Measurements from ENCODE around the gene CNTNAP1.

The CNTNAP1 gene

DNA sequence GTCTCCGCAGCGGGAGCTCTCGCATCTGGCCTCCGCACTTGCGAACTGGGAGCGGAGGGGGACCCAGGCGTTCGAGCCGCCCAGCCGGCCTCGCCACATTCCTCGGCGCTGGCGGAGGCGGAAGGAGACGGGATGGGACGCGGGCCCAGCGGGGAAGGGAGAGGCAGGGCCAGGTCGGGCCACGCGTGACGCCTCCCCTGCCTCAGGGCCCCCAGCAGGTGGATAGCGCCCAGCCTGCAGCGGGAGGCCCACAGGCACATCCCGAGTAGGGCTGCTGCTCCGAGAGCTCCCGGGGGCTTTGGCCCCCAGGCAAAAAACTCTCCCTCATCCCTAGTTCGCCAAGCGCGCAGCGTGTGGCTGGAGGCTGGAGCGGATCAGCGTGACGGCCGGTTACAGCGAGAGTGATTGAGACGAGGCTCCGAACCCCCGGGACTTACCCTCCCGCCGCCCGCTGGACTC lies 6.3 kb upstream of the CNTNAP1 start:
- no peak for DNase-seq (ENCODE audit: extremely low read depth, low read depth)
- TF ChIP-seq, protein P1, sequence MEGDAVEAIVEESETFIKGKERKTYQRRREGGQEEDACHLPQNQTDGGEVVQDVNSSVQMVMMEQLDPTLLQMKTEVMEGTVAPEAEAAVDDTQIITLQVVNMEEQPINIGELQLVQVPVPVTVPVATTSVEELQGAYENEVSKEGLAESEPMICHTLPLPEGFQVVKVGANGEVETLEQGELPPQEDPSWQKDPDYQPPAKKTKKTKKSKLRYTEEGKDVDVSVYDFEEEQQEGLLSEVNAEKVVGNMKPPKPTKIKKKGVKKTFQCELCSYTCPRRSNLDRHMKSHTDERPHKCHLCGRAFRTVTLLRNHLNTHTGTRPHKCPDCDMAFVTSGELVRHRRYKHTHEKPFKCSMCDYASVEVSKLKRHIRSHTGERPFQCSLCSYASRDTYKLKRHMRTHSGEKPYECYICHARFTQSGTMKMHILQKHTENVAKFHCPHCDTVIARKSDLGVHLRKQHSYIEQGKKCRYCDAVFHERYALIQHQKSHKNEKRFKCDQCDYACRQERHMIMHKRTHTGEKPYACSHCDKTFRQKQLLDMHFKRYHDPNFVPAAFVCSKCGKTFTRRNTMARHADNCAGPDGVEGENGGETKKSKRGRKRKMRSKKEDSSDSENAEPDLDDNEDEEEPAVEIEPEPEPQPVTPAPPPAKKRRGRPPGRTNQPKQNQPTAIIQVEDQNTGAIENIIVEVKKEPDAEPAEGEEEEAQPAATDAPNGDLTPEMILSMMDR (IDR thresholded peaks at IDR 0.05; ENCODE audit: low read depth, low read length, missing control alignments), result no peak
- H3K4me3 ChIP-seq (replicated peaks; ENCODE audit: low read depth, low read length), result peak overlapping the region; percentile 63

DNA sequence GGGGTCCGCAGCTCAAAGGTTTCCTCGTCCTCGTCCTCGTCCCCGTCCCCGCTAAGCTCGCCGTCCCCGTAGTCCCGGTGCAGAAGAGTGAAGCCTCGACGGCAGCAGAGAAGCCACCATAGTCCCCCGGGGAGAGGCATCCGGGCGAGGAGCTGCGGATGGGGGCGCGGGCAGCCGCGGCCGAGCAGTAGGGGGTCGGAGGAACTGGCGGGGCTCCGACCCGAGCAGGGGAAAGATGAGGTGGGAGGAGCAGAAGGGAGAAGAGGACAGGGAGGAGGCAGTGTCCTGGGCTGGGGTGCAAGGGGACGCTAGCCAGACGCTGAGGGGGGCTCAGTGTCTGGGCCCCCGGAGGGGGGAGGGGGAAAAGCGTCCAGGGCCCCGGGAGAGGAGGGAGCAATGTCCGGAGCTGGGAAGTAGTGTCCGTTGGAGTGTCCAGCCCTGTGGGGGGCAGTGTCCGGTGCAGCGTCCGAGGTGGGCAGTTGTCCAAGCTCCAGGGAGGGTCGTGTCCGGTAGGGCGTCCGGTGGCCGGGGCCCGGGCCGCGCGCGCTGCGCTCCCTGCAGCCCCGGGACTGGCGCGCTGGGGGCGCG lies 5.8 kb upstream of the CNTNAP1 start, which contains the start of gene PLEKHH3:
Gene PLEKHH3, minus strand, starts transcription at position 571 of the 588 bp plus-strand sequence. Its CDS starts 431 bp downstream, at position 140.
- DNase-seq (ENCODE audit: extremely low read depth, low read depth), result no peak
- TF ChIP-seq, protein P1 (IDR thresholded peaks at IDR 0.05; ENCODE audit: low read depth, low read length, missing control alignments), result no peak
- H3K4me3 ChIP-seq (replicated peaks; ENCODE audit: low read depth, low read length), result peak within 1 kb of the TSS; percentile 63

DNA sequence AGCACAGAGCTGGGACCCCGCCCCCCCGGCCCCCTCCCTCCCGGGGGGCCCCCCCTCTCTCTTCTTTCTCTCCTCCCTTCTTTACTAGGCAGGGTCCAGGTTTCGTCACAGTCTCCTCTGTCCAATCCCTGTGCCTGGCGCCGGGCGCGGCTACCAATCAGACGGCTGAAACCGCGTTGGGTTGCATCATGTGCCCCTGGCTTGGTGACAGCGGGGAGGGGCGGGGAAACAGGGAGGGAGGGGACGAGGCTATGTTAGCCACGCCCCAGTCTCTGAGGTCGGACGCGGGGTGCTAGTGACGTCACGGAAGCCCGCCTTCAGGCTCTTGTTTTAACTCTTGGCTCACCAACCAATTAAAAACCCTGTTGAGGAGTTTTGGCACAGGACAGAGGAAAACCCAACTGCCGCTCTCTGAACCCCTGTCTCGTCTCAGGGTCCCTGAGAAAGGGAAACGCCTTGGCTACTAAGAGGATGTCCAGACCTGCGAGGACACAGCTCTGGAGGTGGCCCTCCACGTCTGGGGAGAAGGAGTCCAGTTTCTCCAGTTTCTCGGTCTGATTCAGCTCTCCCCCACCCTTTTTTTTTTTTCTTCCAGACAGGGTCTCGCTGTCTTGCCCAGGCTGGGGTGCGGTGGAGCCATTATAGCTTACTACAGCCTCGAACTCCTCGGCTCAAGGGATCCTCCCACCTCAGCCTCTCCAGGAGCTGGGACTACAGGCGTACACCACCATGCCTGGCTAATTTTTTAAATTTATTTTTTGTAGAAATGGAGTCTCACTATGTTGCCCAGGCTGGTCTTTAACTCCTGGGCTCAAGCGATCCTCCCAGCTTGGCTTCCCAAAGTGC lies 5.1 kb upstream of the CNTNAP1 start:
- DNase-seq (ENCODE audit: extremely low read depth, low read depth), result peak; percentile 98
- H3K4me3 ChIP-seq (replicated peaks; ENCODE audit: low read depth, low read length), result peak overlapping the region; percentile 63
- TF ChIP-seq, protein P1 (IDR thresholded peaks at IDR 0.05; ENCODE audit: low read depth, low read length, missing control alignments), result no peak

DNA sequence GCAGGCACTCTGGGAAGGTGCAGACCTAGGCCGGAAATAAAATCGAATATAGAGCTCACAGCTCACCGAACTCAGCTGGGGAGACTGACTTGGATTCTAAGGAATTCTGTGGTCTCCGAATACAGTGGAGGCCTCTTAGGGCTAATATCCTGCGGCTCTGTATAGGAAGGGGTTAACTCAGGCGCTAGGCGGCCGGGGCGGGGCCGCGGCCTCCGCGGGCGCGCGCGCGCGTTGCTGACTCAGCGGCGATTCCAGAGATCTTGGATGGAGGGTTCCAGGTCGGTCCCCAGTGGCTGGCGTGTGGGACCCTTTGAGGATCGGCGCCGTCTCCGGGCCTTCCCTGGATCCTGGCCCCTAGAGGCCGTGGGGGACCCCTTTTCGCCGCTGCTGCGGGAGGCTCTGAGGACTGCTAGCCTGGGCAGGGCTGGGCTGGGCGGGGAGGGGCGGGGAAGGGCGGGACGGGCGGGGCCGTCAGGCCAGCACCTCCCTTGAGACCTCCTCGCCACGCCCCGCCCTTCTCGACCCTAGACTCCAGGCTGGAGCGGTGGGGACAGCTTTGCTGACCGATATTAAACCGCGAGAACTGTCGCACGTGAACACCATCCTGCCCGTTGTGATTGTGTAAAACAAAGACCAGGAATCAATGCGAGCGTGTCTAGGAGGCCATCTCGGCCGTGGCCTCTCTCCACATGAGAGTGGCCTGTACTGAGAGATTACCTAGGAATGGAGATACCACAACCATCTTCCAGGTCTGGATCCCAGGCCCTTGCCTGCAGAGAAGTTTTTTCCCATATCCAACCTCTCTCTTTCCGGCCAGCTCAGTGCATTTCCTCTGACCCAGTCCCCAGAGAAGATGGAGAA lies 4.2 kb upstream of the CNTNAP1 start:
- H3K4me3 ChIP-seq (replicated peaks; ENCODE audit: low read depth, low read length), result peak overlapping the region; percentile 46
- no peak for DNase-seq (ENCODE audit: extremely low read depth, low read depth)
- TF ChIP-seq, protein P1 (IDR thresholded peaks at IDR 0.05; ENCODE audit: low read depth, low read length, missing control alignments), result no peak

DNA sequence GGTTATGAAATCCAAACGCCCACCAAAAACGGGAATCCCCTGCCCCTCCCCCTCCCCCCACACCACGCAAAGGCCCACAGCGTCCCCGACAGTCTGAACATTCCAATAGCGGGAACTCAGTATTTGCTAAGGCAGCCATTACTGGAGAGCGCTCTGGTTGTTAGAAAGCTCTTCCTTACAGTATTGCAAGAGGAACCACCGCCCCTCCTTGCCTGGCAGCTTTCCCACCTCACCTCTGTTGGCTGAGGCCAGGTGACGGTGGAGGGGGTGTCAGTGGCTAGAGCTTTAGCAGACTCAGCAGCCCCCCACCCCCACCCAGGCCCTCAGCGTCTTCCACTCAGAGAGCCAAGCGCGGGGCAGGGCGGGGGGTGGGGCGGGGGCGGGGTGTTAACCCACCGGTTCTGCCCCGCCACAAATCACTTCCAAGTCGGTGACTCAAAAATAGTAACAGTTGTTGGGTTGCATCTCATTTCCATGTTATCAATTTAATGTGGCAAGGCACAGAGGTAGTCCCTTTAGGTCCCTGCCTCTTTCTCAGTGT lies 3.3 kb upstream of the CNTNAP1 start:
- TF ChIP-seq, protein P1 (IDR thresholded peaks at IDR 0.05; ENCODE audit: low read depth, low read length, missing control alignments), result no peak
- peak overlapping the region; percentile 46 for H3K4me3 ChIP-seq (replicated peaks; ENCODE audit: low read depth, low read length)
- no peak for DNase-seq (ENCODE audit: extremely low read depth, low read depth)
